Measurements from ENCODE around the gene NTRK2. TPM values are rescaled to one million over a fixed set of nuclear protein-coding genes. Genes with fewer than 3 reads are reported as not detected.

Gene NTRK2
- total RNA-seq (1 to 10 TPM; 1.4 to 3.0 (median 2.1) TPM), polyA plus RNA-seq (1 to 10 TPM in 1 of 3 donors, under 1 TPM in 2; 0.46 to 2.6 (median 0.60) TPM)

DNA sequence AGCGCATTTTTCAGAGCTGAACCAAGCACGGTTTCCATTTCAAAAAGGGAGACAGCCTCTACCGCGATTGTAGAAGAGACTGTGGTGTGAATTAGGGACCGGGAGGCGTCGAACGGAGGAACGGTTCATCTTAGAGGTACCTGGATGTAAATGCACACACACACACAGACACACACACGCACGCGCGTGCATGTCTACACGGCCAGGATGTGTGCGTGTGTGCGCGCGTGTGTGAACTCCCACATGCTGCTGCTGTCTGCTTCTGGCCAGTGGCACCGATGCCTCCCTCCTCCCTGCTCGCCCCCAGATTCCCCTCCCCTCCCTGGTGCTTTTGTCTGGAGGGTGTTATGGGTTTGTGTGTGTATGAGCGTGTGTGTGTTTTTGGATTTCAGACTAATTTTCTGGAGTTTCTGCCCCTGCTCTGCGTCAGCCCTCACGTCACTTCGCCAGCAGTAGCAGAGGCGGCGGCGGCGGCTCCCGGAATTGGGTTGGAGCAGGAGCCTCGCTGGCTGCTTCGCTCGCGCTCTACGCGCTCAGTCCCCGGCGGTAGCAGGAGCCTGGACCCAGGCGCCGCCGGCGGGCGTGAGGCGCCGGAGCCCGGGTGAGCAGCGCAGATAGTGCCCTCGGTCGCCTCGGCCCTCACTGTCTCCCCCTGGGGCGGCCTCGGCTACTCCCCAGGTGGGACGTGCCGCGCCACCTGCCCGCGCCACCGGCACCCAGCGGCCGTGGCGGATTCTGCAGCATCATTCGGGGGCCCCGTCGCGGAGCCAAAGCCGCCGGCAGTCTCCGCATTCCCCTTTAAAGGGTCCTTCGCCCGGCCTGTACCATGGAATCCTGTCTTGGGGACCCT is at the start of gene NTRK2:
NTRK2 (plus strand) TSS at position 442 of the 850 bp plus-strand sequence. CDS start 1,020 bp downstream, outside the sequence.
- intact Hi-C loops (cut with DNase I), result no loop called here
- TF ChIP-seq, protein P1, sequence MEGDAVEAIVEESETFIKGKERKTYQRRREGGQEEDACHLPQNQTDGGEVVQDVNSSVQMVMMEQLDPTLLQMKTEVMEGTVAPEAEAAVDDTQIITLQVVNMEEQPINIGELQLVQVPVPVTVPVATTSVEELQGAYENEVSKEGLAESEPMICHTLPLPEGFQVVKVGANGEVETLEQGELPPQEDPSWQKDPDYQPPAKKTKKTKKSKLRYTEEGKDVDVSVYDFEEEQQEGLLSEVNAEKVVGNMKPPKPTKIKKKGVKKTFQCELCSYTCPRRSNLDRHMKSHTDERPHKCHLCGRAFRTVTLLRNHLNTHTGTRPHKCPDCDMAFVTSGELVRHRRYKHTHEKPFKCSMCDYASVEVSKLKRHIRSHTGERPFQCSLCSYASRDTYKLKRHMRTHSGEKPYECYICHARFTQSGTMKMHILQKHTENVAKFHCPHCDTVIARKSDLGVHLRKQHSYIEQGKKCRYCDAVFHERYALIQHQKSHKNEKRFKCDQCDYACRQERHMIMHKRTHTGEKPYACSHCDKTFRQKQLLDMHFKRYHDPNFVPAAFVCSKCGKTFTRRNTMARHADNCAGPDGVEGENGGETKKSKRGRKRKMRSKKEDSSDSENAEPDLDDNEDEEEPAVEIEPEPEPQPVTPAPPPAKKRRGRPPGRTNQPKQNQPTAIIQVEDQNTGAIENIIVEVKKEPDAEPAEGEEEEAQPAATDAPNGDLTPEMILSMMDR (IDR thresholded peaks at IDR 0.05), result no peak
- no peak for TF ChIP-seq EP300 (IDR thresholded peaks at IDR 0.05)
- no peak for TF ChIP-seq POLR2AphosphoS5 (IDR thresholded peaks at IDR 0.05)
- TF ChIP-seq POLR2A (IDR thresholded peaks at IDR 0.05), result no peak
- WGBS, 2 donors, result 1% methylated on average over 69 of the region's 69 CpGs
- H3K9me3 ChIP-seq, result no peaks in the 10 kb centered on the region
- peak within 1 kb of the TSS; percentile 24 to 50 (median 41) for H3K4me3 ChIP-seq
- peaks cover 0 to 34% (median 32%) of the 10 kb centered on the region in 4 donors for H3K4me1 ChIP-seq
- no peaks in the 10 kb centered on the region for H3K36me3 ChIP-seq
- peaks cover 12 to 58% (median 26%) of the 10 kb centered on the region in 3 donors for H3K27me3 ChIP-seq
- no peak for DNase-seq
- peak within 1 kb of the TSS in 3 of 4 donors; percentile 5 to 32 (median 8) for H3K27ac ChIP-seq

GRCh38 chr9:84620338-84620737 is 49.2 kb upstream of the NTRK2 start:
- Histone ChIP-seq H3K4me1 (no peaks in the 10 kb centered on the region), H3K27me3 (no peaks in the 10 kb centered on the region), H3K4me3 (no peak overlapping the region), H3K9me3 (no peaks in the 10 kb centered on the region), H3K27ac (no peak overlapping the region), H3K36me3 (no peaks in the 10 kb centered on the region)
- TF ChIP-seq EP300 (IDR thresholded peaks at IDR 0.05) (no peak), POLR2AphosphoS5 (IDR thresholded peaks at IDR 0.05) (no peak), POLR2A (IDR thresholded peaks at IDR 0.05) (no peak)
- TF ChIP-seq, protein P1 (IDR thresholded peaks at IDR 0.05), result no peak
- 92% methylated on average over 2 of the region's 2 CpGs for WGBS, 2 donors
- intact Hi-C loops (cut with DNase I), result no loop called here
- no peak for DNase-seq

GRCh38 chr9:84621811-84622210 is 47.7 kb upstream of the NTRK2 start:
- intact Hi-C loops (cut with DNase I), result no loop called here
- Histone ChIP-seq H3K9me3 (no peaks in the 10 kb centered on the region), H3K27ac (no peak overlapping the region), H3K27me3 (no peaks in the 10 kb centered on the region), H3K4me3 (no peak overlapping the region), H3K36me3 (no peaks in the 10 kb centered on the region), H3K4me1 (no peaks in the 10 kb centered on the region)
- DNase-seq, result no peak
- WGBS, 2 donors, result 89 to 91% methylated on average over 2 of the region's 2 CpGs
- TF ChIP-seq EP300 (IDR thresholded peaks at IDR 0.05) (no peak), POLR2AphosphoS5 (IDR thresholded peaks at IDR 0.05) (no peak), POLR2A (IDR thresholded peaks at IDR 0.05) (no peak)
- TF ChIP-seq, protein P1 (IDR thresholded peaks at IDR 0.05), result no peak

DNA sequence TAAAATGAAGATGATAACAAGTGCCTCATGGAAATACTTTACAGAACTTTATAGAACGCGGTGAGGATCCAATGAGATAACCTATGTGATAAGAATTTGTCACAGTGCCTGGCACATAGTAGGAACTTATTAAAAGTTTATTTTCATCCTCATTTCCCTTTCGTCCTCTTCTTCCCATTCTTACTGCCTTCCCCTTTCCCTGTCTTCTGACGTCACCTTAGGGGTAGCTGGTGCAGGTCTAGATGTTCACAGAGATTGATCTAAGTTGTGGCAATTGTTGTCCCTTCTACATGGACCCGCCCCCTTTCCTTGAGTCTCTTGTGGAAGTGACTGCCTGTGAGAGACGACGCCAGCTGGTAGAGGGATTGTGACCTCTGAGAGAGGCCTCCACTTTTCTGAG is 46.5 kb upstream of the NTRK2 start:
- intact Hi-C loops (cut with DNase I), result no loop called here

More for the DNA sequence above, 46.5 kb upstream of the NTRK2 start:
- no peak for DNase-seq
- H3K4me1 ChIP-seq, result no peaks in the 10 kb centered on the region
- no peaks in the 10 kb centered on the region for H3K36me3 ChIP-seq
- H3K27me3 ChIP-seq, result no peaks in the 10 kb centered on the region
- H3K27ac ChIP-seq, result no peak overlapping the region
- no peaks in the 10 kb centered on the region for H3K9me3 ChIP-seq
- no peak overlapping the region for H3K4me3 ChIP-seq
- 76 to 90% methylated on average over 7 of the region's 7 CpGs for WGBS, 2 donors
- no peak for TF ChIP-seq POLR2AphosphoS5 (IDR thresholded peaks at IDR 0.05)
- TF ChIP-seq EP300 (IDR thresholded peaks at IDR 0.05), result no peak
- TF ChIP-seq, protein P1 (IDR thresholded peaks at IDR 0.05), result no peak
- no peak for TF ChIP-seq POLR2A (IDR thresholded peaks at IDR 0.05)
